A549 (cell line): Measurements from ENCODE around the gene MUC2. TPM values are rescaled to one million over a fixed set of nuclear protein-coding genes. Genes with fewer than 3 reads are reported as not detected.

Experiments
- ATAC-seq, 2 experiments: fragments of 200-7000 bp in 1 of 2; fragments of >200 bp in 1 of 2; cut with Nextera tagmentation in 1 of 2; cut with Tn5 transposase in 1 of 2; 3 replicates each; pipeline versions ENCODE4 v1.8.0 to v1.9.1; 2018 to 2020; ENCODE audit warnings: mild to moderate bottlenecking in 1 of 2, moderate library complexity in 1 of 2
- CTCF ChIA-PET: fragments of 300-600 bp; sonication (Branson Sonifier 250); formaldehyde crosslinking; extraction: SDS; loops from one replicate; lab custom pipeline; 2021; ENCODE audit warnings: antibody characterized with exemption, inconsistent platforms; lab: Yijun Ruan, JAX
- POLR2A ChIA-PET: fragments of 350-600 bp; formaldehyde crosslinking; extraction: SDS; loops from one replicate; lab custom pipeline; 2021; ENCODE audit warnings: antibody characterized with exemption, inconsistent platforms; lab: Yijun Ruan, JAX
- DNase-seq, 2 experiments: peaks; one replicate each; pipeline versions ENCODE4 v3.0.0 to v3.0.0-alpha.2; 2011 to 2016; ENCODE audit warnings: low read depth in 1 of 2, low spot score in 1 of 2
- FAIRE-seq: peaks from 2 replicates; lab custom pipeline; 2011; peaks lifted over from hg19 to GRCh38; lab: Jason Lieb, UNC
- H3K27ac ChIP-seq, 2 experiments: fragments of >200 bp; sonication (Bioruptor Twin); formaldehyde crosslinking; 3 replicates each; pipeline ENCODE4 v1.5.1; 2016 to 2017
- H3K4me1 ChIP-seq: fragments of >200 bp; sonication (Bioruptor Twin); formaldehyde crosslinking; 3 replicates; pipeline ENCODE4 v1.6.1; 2016
- H3K4me2 ChIP-seq: fragments of >200 bp; sonication (Bioruptor Twin); formaldehyde crosslinking; 3 replicates; pipeline ENCODE4 v1.6.1; 2016
- H3K4me3 ChIP-seq: fragments of >200 bp; sonication (Bioruptor Twin); formaldehyde crosslinking; 3 replicates; pipeline ENCODE4 v1.5.1; 2016
- H3K9me3 ChIP-seq: fragments of >200 bp; sonication (Bioruptor Twin); formaldehyde crosslinking; 3 replicates; pipeline ENCODE4 v1.6.1; 2016
- BHLHE40 ChIP-seq: IDR thresholded peaks from 2 replicates; pipeline ENCODE4 v1.6.1; 2012; ENCODE audit warnings: low read depth, low read length, inconsistent platforms
- CBX8 ChIP-seq: fragments of 200-600 bp; sonication (generic); IDR thresholded peaks from 2 replicates; pipeline ENCODE4 v1.6.1; 2016
- EHF ChIP-seq: fragments of 250-450 bp; sonication (Bioruptor Pico); IDR thresholded peaks from 2 replicates; pipeline ENCODE4 v1.5.0; 2020; ENCODE audit warnings: mild to moderate bottlenecking
- EHMT2 ChIP-seq: fragments of 200-600 bp; sonication (generic); IDR thresholded peaks from 2 replicates; pipeline ENCODE4 v1.6.1; 2016; ENCODE audit warnings: antibody characterized with exemption, low read depth, mild to moderate bottlenecking, moderate library complexity
- FOSB ChIP-seq: fragments of 250-450 bp; sonication (Bioruptor Pico); IDR thresholded peaks from 2 replicates; pipeline ENCODE4 v1.5.0; 2020; ENCODE audit warnings: mild to moderate bottlenecking, moderate library complexity
- FOSL2 ChIP-seq, 2 experiments: fragments of 450-650 bp in 1 of 2; fragments of >200 bp in 1 of 2; sonication (Bioruptor Twin) in 1 of 2; formaldehyde crosslinking; IDR thresholded peaks; 2 replicates each; pipeline versions ENCODE4 v1.5.0 to v1.6.1; 2016 to 2020; ENCODE audit warnings: mild to moderate bottlenecking in 1 of 2, moderate library complexity in 1 of 2
- GATA3 ChIP-seq: IDR thresholded peaks from 2 replicates; pipeline ENCODE4 v1.6.1; 2012; ENCODE audit warnings: borderline replicate concordance
- HOXA7 ChIP-seq: fragments of 250-450 bp; sonication (Bioruptor Pico); IDR thresholded peaks from 2 replicates; pipeline ENCODE4 v1.5.0; 2020; ENCODE audit warnings: mild to moderate bottlenecking, moderate library complexity
- JUNB ChIP-seq: fragments of >200 bp; sonication (Bioruptor Twin); formaldehyde crosslinking; IDR thresholded peaks from 2 replicates; pipeline ENCODE4 v1.6.1; 2016
- KDM1A ChIP-seq: fragments of 200-600 bp; sonication (generic); IDR thresholded peaks from 2 replicates; pipeline ENCODE4 v1.6.1; 2016; ENCODE audit warnings: low read depth, mild to moderate bottlenecking
- MAFK ChIP-seq: fragments of 450-650 bp; IDR thresholded peaks from 2 replicates; pipeline ENCODE4 v1.6.1; 2014; ENCODE audit not compliant: partially characterized antibody
- MYC ChIP-seq: IDR thresholded peaks from 2 replicates; pipeline ENCODE4 v1.6.1; 2012; ENCODE audit warnings: mild to moderate bottlenecking, inconsistent platforms, low read length, improper control_type of control experiment, borderline replicate concordance
- NFE2L2 ChIP-seq: fragments of 150-350 bp; conservative IDR thresholded peaks from 2 replicates; pipeline ENCODE4 v1.6.1; 2014; ENCODE audit warnings: low read length
- NPAS2 ChIP-seq: fragments of 250-450 bp; sonication (Bioruptor Pico); IDR thresholded peaks from 2 replicates; pipeline ENCODE4 v1.8.0; 2022; ENCODE audit warnings: mild to moderate bottlenecking, moderate library complexity, borderline replicate concordance
- PBX3 ChIP-seq: IDR thresholded peaks from 2 replicates; pipeline ENCODE4 v1.6.1; 2012
- PHF8 ChIP-seq: fragments of 200-600 bp; sonication (generic); IDR thresholded peaks from 2 replicates; pipeline ENCODE4 v1.6.1; 2016; ENCODE audit warnings: low read depth, mild to moderate bottlenecking, antibody characterized with exemption, moderate library complexity, borderline replicate concordance
- POLR2A ChIP-seq: IDR thresholded peaks from 2 replicates; pipeline ENCODE4 v1.6.1; 2012; ENCODE audit warnings: mild to moderate bottlenecking, low read length
- POLR2AphosphoS2 ChIP-seq: conservative IDR thresholded peaks from 2 replicates; pipeline ENCODE4 v1.6.1; 2012; ENCODE audit warnings: low read length, improper control_type of control experiment, inconsistent platforms
- RAD21 ChIP-seq, 2 experiments: fragments of >200 bp in 1 of 2; sonication (Bioruptor Twin) in 1 of 2; formaldehyde crosslinking in 1 of 2; IDR thresholded peaks in 1 of 2; conservative IDR thresholded peaks in 1 of 2; 2 replicates in 1 of 2; 3 replicates in 1 of 2; pipeline ENCODE4 v1.6.1; 2012 to 2018; ENCODE audit warnings: inconsistent platforms in 1 of 2
- RCOR1 ChIP-seq: fragments of 150-350 bp; IDR thresholded peaks from 2 replicates; pipeline ENCODE4 v1.6.1; 2014; ENCODE audit warnings: antibody characterized with exemption, low read length, low read depth
- RFX5 ChIP-seq: fragments of 450-650 bp; IDR thresholded peaks from 2 replicates; pipeline ENCODE4 v1.7.1; 2014; ENCODE audit warnings: antibody characterized with exemption, mild to moderate bottlenecking, moderate library complexity
- RNF2 ChIP-seq: fragments of 200-600 bp; sonication (generic); IDR thresholded peaks from 2 replicates; pipeline ENCODE4 v1.6.1; 2016; ENCODE audit warnings: low read depth, mild to moderate bottlenecking, antibody characterized with exemption, moderate library complexity, borderline replicate concordance
- TP53 ChIP-seq: fragments of 250-450 bp; sonication (Bioruptor Pico); IDR thresholded peaks from 2 replicates; pipeline ENCODE4 v1.5.0; 2021; ENCODE audit warnings: mild to moderate bottlenecking, moderate library complexity
- ZC3H11A ChIP-seq: fragments of 450-650 bp; IDR thresholded peaks from 2 replicates; pipeline ENCODE4 v1.6.1; 2014; ENCODE audit warnings: antibody characterized with exemption, mild to moderate bottlenecking
- ZNF302 ChIP-seq: fragments of 250-450 bp; sonication (Bioruptor Pico); IDR thresholded peaks from 2 replicates; pipeline ENCODE4 v1.9.0; 2021; ENCODE audit warnings: inconsistent platforms, mild to moderate bottlenecking, moderate library complexity
- ZSCAN20 ChIP-seq: fragments of 250-450 bp; sonication (Bioruptor Pico); IDR thresholded peaks from 2 replicates; pipeline ENCODE4 v1.8.0; 2022; ENCODE audit warnings: mild to moderate bottlenecking, moderate library complexity
- WGBS: methylation state at CpG from one replicate; pipeline ENCODE4 v1.1.6; 2017; ENCODE audit errors: missing lambda C conversion rate; 5-methylcytosine and 5-hydroxymethylcytosine counted together
- polyA plus RNA-seq, 4 experiments: library from polyadenylated mRNA; depleted of rRNA in 3 of 4; stranded (reverse); fragments of >200 nt; fragmentation: RNase III in 1 of 4; extraction: RNeasy Plus Mini Kit Qiagen cat#74134 plus additional on column Dnase treatment in 1 of 4; gene quantifications; 2 replicates in 3 of 4; 3 replicates in 1 of 4; pipeline ENCODE4 v1.2.3, GENCODE V29; 2011 to 2017
- TF ChIP-seq, protein P1 (sequence below): fragments of 450-650 bp; IDR thresholded peaks from 2 replicates; pipeline ENCODE4 v1.6.1; 2014; ENCODE audit warnings: antibody characterized with exemption
- TF ChIP-seq, protein P2 (sequence below): fragments of >200 bp; sonication (Bioruptor Twin); formaldehyde crosslinking; IDR thresholded peaks from 2 replicates; pipeline ENCODE4 v1.6.1; 2016

The MUC2 gene
- polyA plus RNA-seq, 2 of the 4 experiments (the other 2 are of a cell fraction), result 0.01 to 0.03 TPM

DNA sequence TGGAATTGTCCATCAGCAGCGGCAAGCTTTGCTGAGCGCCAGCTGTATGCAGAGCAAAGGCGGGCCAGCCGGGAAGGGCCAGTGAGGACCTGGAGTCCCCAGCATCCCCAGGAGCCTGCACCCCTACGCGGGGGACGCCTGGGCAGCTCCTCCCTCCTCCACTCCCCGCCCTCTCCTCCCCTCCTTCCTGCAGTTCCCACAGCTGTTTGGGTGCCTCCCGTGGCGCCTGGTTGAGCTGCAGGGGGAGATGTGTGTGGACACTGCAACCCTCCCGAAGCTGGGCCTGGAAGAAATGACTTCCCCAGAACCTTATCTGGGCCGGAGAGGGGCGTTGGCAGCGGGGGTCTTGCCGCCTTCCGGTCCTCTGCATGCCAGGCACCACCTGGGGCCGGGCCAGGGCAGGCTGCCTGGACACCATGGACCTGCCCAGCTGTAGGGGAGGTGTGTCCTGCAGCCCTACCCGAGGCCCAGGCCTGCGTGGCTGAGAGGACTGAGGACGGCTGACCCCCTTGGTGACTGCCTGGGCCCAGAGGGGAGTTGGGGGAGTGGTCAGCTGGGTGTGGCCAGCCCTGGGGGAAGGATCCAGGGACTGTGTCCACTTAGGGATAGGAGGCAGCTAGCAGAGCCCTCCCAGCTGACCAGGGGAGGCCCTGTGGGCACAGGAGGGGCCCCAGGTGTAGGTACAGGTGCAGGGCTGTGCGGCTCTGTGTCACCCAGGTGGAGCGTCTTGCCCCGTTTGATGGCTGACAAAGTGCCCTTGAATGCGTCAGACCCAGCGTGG is 21.4 kb upstream of the MUC2 start:
- Histone ChIP-seq H3K4me1 (peaks cover 48% of the 10 kb centered on the region), H3K4me2 (peak overlapping the region; percentile 54; the same call in 2 of the 3 replicates), H3K27ac (peak overlapping the region; percentile 57 to 81; a peak in 5 of 6 replicates), H3K4me3 (no peak overlapping the region), H3K9me3 (no peaks in the 10 kb centered on the region)
- POLR2A ChIA-PET, result no interaction called here
- CTCF ChIA-PET, result interaction anchor here (1.0 to 3.9 kb wide), 7 partner anchors 10 to 205 kb away, joined by 3 to 38 read pairs (median 7); no protein-coding TSS in a partner anchor
- WGBS, result 72% methylated on average over 21 of the region's 25 CpGs
- no peak for DNase-seq
- 0 out of 6 replicates have a peak, but pooled peaks of 1 of the 2 experiments have one; percentile 9 for ATAC-seq
- FAIRE-seq, result no peak
- no peak for TF ChIP-seq RFX5
- no peak for TF ChIP-seq POLR2A
- no peak for TF ChIP-seq TP53 (CRISPR knock-in tag)
- no peak for TF ChIP-seq RAD21 (conservative IDR thresholded peaks at IDR 0.05 in 1 of 2, IDR thresholded peaks at IDR 0.05 in 1 of 2)
- TF ChIP-seq PHF8, result no peak
- TF ChIP-seq FOSL2 (IDR thresholded peaks at IDR 0.05), result no peak
- TF ChIP-seq FOSL2 (CRISPR knock-in tag; IDR thresholded peaks at IDR 0.05), result no peak
- TF ChIP-seq KDM1A, result no peak
- TF ChIP-seq EHF (CRISPR knock-in tag), result no peak
- TF ChIP-seq, protein P1, sequence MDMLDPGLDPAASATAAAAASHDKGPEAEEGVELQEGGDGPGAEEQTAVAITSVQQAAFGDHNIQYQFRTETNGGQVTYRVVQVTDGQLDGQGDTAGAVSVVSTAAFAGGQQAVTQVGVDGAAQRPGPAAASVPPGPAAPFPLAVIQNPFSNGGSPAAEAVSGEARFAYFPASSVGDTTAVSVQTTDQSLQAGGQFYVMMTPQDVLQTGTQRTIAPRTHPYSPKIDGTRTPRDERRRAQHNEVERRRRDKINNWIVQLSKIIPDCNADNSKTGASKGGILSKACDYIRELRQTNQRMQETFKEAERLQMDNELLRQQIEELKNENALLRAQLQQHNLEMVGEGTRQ, result no peak
- TF ChIP-seq NPAS2 (CRISPR knock-in tag), result no peak
- TF ChIP-seq, protein P2, sequence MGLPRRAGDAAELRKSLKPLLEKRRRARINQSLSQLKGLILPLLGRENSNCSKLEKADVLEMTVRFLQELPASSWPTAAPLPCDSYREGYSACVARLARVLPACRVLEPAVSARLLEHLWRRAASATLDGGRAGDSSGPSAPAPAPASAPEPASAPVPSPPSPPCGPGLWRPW, result no peak
- TF ChIP-seq FOSB (CRISPR knock-in tag), result no peak
- TF ChIP-seq CBX8, result no peak
- TF ChIP-seq POLR2AphosphoS2, result no peak
- no peak for TF ChIP-seq MAFK
- no peak for TF ChIP-seq ZNF302 (CRISPR knock-in tag)
- TF ChIP-seq HOXA7, result no peak
- no peak for TF ChIP-seq MYC

- ATAC-seq (peak in 1 of 2 experiments; percentile 2; a peak in 2 of 6 replicates), DNase-seq (peak in 1 of 2 experiments; percentile 64), FAIRE-seq (no peak)
- Histone ChIP-seq H3K4me1 (peaks cover 48% of the 10 kb centered on the region), H3K4me2 (peak overlapping the region; percentile 54), H3K27ac (peak overlapping the region; percentile 57 to 81; a peak in 5 of 6 replicates), H3K9me3 (no peaks in the 10 kb centered on the region), H3K4me3 (no peak overlapping the region)
- ChIA-PET CTCF (interaction anchor here (0.7 to 2.2 kb wide), 8 partner anchors 9 to 206 kb away, joined by 3 to 9 read pairs (median 4); no protein-coding TSS in a partner anchor), POLR2A (interaction anchor here (0.5 to 0.6 kb wide), 2 partner anchors 12 to 198 kb away, joined by 3 read pairs; no protein-coding TSS in a partner anchor)
- 48% methylated on average over 13 of the region's 25 CpGs for WGBS
- TF ChIP-seq NPAS2 (CRISPR knock-in tag) (no peak), MYC (no peak), JUNB (no peak), EHMT2 (no peak), KDM1A (no peak), EHF (CRISPR knock-in tag) (no peak), FOSL2 (IDR thresholded peaks at IDR 0.05) (no peak), FOSL2 (CRISPR knock-in tag; IDR thresholded peaks at IDR 0.05) (no peak), PBX3 (no peak), ZSCAN20 (CRISPR knock-in tag) (no peak), RAD21 (conservative IDR thresholded peaks at IDR 0.05 in 1 of 2, IDR thresholded peaks at IDR 0.05 in 1 of 2) (no peak), GATA3 (no peak), RCOR1 (no peak), NFE2L2 (no peak), BHLHE40 (no peak), ZC3H11A (no peak), RNF2 (no peak)
- TF ChIP-seq, protein P2, result no peak
Observed at GRCh38 chr11:1054143-1055108, 20.2 kb upstream of the MUC2 start.
